Tibial artery (tissue), 4 donors: ENCODE measurements around the gene CXCL10.

Source experiments
- DNase-seq, 2 donors: peaks; one replicate each; pipeline ENCODE4 v3.0.0-alpha.2; 2019
- H3K27ac ChIP-seq, 2 donors: fragments of 200-600 bp; sonication (generic) in 1 of 2; 1 replicate in 1 of 2; 2 replicates in 1 of 2; pipeline ENCODE4 v1.5.1; 2018 to 2019; ENCODE audit warnings: mild to moderate bottlenecking in 1 of 2
- H3K27me3 ChIP-seq, 2 donors: fragments of 200-600 bp; sonication (generic) in 1 of 2; one replicate each; pipeline versions ENCODE4 v1.5.1 to v1.6.0; 2016 to 2019
- H3K36me3 ChIP-seq, 3 donors: fragments of 200-600 bp; sonication (generic) in 2 of 3; one replicate each; pipeline ENCODE4 v1.5.1; 2016 to 2019; ENCODE audit warnings: mild to moderate bottlenecking in 2 of 3
- H3K4me1 ChIP-seq, 4 donors: fragments of 200-600 bp; sonication (generic) in 2 of 4; 1 replicate in 3 of 4; 2 replicates in 1 of 4; pipeline ENCODE4 v1.5.1; 2016 to 2019
- H3K4me3 ChIP-seq, 2 donors: fragments of 200-600 bp; sonication (generic) in 1 of 2; 1 replicate in 1 of 2; 2 replicates in 1 of 2; pipeline ENCODE4 v1.5.1; 2018 to 2019; ENCODE audit warnings: mild to moderate bottlenecking in 2 of 2
- H3K9me3 ChIP-seq, 3 donors: fragments of 200-600 bp; sonication (generic) in 1 of 3; one replicate each; pipeline ENCODE4 v1.5.1; 2016 to 2019
- intact Hi-C: fragments of 100-400 bp; cut with DNase I; formaldehyde crosslinking; loops from one replicate; pipeline ENCODE4 v1.15.0; 2023; ENCODE audit warnings: low total_unique reads
- TF ChIP-seq, protein P1 (sequence below), 2 experiments: fragments of 200-600 bp in 1 of 2; fragments of 450-650 bp in 1 of 2; IDR thresholded peaks; one replicate each; pipeline ENCODE4 v1.5.1; 2017 to 2019; ENCODE audit warnings: antibody characterized with exemption in 2 of 2, mild to moderate bottlenecking in 1 of 2, moderate library complexity in 1 of 2

Gene CXCL10

DNA sequence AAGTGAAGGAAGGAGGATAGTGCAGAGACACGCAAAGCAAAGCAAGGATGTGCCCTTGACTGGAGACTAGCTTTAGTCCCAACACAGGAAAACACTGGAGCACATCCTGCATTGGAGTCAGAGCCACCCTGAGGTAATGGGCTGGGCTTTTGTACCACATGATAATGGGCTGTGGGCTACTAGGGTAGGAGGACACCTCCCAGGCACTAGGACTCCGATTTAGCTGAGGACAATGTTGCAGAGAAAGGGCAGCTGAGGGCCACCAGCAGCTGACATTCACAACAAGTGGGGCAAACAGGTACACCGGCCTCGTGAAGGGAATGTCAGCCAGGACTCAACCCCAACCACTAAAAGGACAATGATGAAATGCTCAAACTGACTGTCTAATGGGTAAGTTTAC is 42.7 kb downstream of the CXCL10 start:
- H3K36me3 ChIP-seq = peaks cover 52 to 75% (median 58%) of the 10 kb centered on the region in 3 donors
- TF ChIP-seq, protein P1, sequence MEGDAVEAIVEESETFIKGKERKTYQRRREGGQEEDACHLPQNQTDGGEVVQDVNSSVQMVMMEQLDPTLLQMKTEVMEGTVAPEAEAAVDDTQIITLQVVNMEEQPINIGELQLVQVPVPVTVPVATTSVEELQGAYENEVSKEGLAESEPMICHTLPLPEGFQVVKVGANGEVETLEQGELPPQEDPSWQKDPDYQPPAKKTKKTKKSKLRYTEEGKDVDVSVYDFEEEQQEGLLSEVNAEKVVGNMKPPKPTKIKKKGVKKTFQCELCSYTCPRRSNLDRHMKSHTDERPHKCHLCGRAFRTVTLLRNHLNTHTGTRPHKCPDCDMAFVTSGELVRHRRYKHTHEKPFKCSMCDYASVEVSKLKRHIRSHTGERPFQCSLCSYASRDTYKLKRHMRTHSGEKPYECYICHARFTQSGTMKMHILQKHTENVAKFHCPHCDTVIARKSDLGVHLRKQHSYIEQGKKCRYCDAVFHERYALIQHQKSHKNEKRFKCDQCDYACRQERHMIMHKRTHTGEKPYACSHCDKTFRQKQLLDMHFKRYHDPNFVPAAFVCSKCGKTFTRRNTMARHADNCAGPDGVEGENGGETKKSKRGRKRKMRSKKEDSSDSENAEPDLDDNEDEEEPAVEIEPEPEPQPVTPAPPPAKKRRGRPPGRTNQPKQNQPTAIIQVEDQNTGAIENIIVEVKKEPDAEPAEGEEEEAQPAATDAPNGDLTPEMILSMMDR (IDR thresholded peaks at IDR 0.05) = no peak
- no peaks in the 10 kb centered on the region for H3K9me3 ChIP-seq
- no peak for DNase-seq
- H3K27ac ChIP-seq = no peak overlapping the region
- H3K27me3 ChIP-seq = no peaks in the 10 kb centered on the region
- intact Hi-C loops = no loop called here
- no peak overlapping the region for H3K4me3 ChIP-seq
- H3K4me1 ChIP-seq = no peaks in the 10 kb centered on the region

DNA sequence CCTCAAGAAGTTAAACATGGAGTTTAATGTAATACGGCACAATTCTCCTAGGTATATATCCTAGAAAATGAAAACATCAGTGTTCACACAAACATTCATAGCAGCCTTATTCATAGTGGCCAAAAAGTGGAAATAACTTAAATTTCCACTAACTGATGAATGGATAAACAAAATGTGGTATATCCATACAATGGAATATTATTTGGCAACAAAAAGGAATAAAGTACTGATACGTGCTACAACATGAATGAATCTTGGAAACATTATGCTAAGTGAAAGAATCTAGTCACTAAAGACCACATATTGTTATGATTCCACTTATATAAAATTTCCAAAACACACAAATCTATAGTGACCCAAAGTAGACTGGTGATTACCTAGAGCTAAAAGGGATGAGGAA is 47.1 kb downstream of the CXCL10 start:
- Histone ChIP-seq H3K4me3 (no peak overlapping the region), H3K27ac (no peak overlapping the region), H3K36me3 (peaks cover 88 to 98% (median 88%) of the 10 kb centered on the region in 3 donors), H3K27me3 (no peaks in the 10 kb centered on the region), H3K9me3 (no peaks in the 10 kb centered on the region), H3K4me1 (no peaks in the 10 kb centered on the region)
- DNase-seq = no peak
- intact Hi-C loops = no loop called here
- TF ChIP-seq, protein P1 (IDR thresholded peaks at IDR 0.05) = no peak

DNA sequence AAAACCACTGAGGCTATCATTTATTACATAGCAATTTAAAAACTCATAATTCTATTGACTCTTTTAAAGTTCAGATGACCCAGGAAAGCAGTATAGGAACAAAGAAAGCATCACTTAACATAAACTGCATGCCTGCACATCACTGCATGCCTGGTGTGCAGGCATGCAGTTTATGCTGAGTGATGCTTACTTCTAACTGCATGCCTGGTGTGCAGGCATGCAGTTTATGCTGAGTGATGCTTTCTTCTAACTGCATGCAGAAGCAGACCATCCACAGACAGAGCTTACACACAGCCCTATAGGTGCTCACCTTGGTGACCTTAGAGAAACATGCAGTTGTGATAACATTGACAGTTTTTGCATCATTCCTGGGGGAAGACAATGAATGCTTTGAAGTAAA is 49.5 kb downstream of the CXCL10 start:
- intact Hi-C loops = no loop called here
- DNase-seq = no peak
- H3K4me1 ChIP-seq = no peaks in the 10 kb centered on the region

More for the DNA sequence above, 49.5 kb downstream of the CXCL10 start:
- Histone ChIP-seq H3K9me3 (no peaks in the 10 kb centered on the region), H3K36me3 (peaks cover 91 to 100% (median 94%) of the 10 kb centered on the region in 3 donors), H3K27ac (no peak overlapping the region), H3K4me3 (no peak overlapping the region), H3K27me3 (no peaks in the 10 kb centered on the region)
- TF ChIP-seq, protein P1 (IDR thresholded peaks at IDR 0.05) = no peak
